GM12878 (cell line): ENCODE data around the gene TTI1. TPM values are rescaled to one million over a fixed set of nuclear protein-coding genes. Genes with fewer than 3 reads are reported as not detected.

Source experiments
- ATAC-seq: fragments of 200-7000 bp; cut with Tn5 transposase; 3 replicates; pipeline ENCODE4 v1.9.1; 2020; ENCODE audit warnings: mild to moderate bottlenecking, moderate library complexity
- BruUV-seq: library from RNA; stranded (reverse); fragments of 400-500 nt; replicated peaks from 2 replicates; lab custom pipeline; 2021; lab: Mats Ljungman, UMichigan
- CTCF ChIA-PET: fragments of 300-600 bp; sonication (Branson Sonifier 250); formaldehyde crosslinking; extraction: SDS; loops from one replicate; lab custom pipeline; 2021; ENCODE audit warnings: inconsistent platforms; lab: Yijun Ruan, JAX
- POLR2A ChIA-PET: fragments of 350-600 bp; formaldehyde crosslinking; extraction: SDS; loops from one replicate; lab custom pipeline; 2021; ENCODE audit warnings: inconsistent platforms; lab: Charles Lee
- RAD21 ChIA-PET: fragments of 300-600 bp; sonication (Branson Sonifier 250); formaldehyde crosslinking; loops from one replicate; lab custom pipeline; 2023; ENCODE audit warnings: antibody characterized with exemption; ENCODE audit not compliant: unreplicated experiment; lab: Charles Lee
- SMC1A ChIA-PET: fragments of 300-600 bp; sonication (Branson Sonifier 250); formaldehyde crosslinking; loops from one replicate; lab custom pipeline; 2023; ENCODE audit not compliant: unreplicated experiment, uncharacterized antibody; lab: Charles Lee
- DNase-seq: peaks from one replicate; pipeline ENCODE4 v3.0.0-alpha.2; 2011; ENCODE audit warnings: low read depth, low spot score
- FAIRE-seq: peaks from 3 replicates; lab custom pipeline; 2011; peaks lifted over from hg19 to GRCh38; lab: Jason Lieb, UNC
- H2AFZ ChIP-seq: 2 replicates; pipeline ENCODE4 v1.6.0; 2011; ENCODE audit warnings: low read depth, low read length, control low read depth; ENCODE audit not compliant: control insufficient read depth
- H3K27ac ChIP-seq: 2 replicates; pipeline ENCODE4 v1.5.1; 2011; ENCODE audit warnings: control low read depth; ENCODE audit not compliant: control insufficient read depth, insufficient read depth
- H3K27me3 ChIP-seq, 2 experiments: replicated peaks in 1 of 2; 2 replicates each; pipeline versions ENCODE4 v1.6.0 to v1.6.1; 2011; ENCODE audit warnings: low read length in 1 of 2; ENCODE audit not compliant: control insufficient read depth in 2 of 2, insufficient read depth in 2 of 2
- H3K36me3 ChIP-seq, 2 experiments: 2 replicates each; pipeline ENCODE4 v1.5.1; 2011; ENCODE audit warnings: low read length in 1 of 2; ENCODE audit not compliant: control insufficient read depth in 2 of 2, insufficient read depth in 2 of 2
- H3K4me1 ChIP-seq: 2 replicates; pipeline ENCODE4 v1.6.1; 2011; ENCODE audit warnings: mild to moderate bottlenecking, low read length, moderate library complexity, mixed read lengths; ENCODE audit not compliant: control insufficient read depth, insufficient read depth
- H3K4me2 ChIP-seq: 2 replicates; pipeline ENCODE4 v1.6.0; 2011; ENCODE audit warnings: control low read depth; ENCODE audit not compliant: control insufficient read depth, insufficient read depth
- H3K4me3 ChIP-seq: fragments of 200-600 bp; sonication (generic); 2 replicates; pipeline ENCODE4 v1.5.1; 2016
- H3K79me2 ChIP-seq: 2 replicates; pipeline ENCODE4 v1.6.0; 2011; ENCODE audit warnings: low read length; ENCODE audit not compliant: control insufficient read depth, insufficient read depth
- H3K9ac ChIP-seq: 2 replicates; pipeline ENCODE4 v1.8.0; 2011; ENCODE audit warnings: low read length, control low read depth, mixed read lengths; ENCODE audit not compliant: control insufficient read depth, insufficient read depth
- H3K9me3 ChIP-seq: replicated peaks from 3 replicates; pipeline ENCODE4 v1.5.1; 2011; ENCODE audit warnings: mild to moderate bottlenecking, low read length; ENCODE audit not compliant: control insufficient read depth, insufficient read depth
- H4K20me1 ChIP-seq: 2 replicates; pipeline ENCODE4 v1.6.0; 2011; ENCODE audit not compliant: control insufficient read depth, insufficient read depth
- CREM ChIP-seq: IDR thresholded peaks from 2 replicates; pipeline ENCODE4 v1.6.1; 2014; ENCODE audit warnings: antibody characterized with exemption, low read depth
- EED ChIP-seq: sonication (generic); IDR thresholded peaks from 2 replicates; pipeline ENCODE4 v1.6.1; 2016; ENCODE audit warnings: antibody characterized with exemption, low read depth
- JUND ChIP-seq: IDR thresholded peaks from 2 replicates; pipeline ENCODE4 v1.6.1; 2012; ENCODE audit warnings: low read depth, mild to moderate bottlenecking, low read length, improper control_type of control experiment, moderate library complexity
- PAX8 ChIP-seq: fragments of 450-650 bp; IDR thresholded peaks from 2 replicates; pipeline ENCODE4 v1.6.1; 2017; ENCODE audit warnings: mild to moderate bottlenecking, moderate library complexity
- RB1 ChIP-seq: fragments of 450-650 bp; formaldehyde crosslinking; IDR thresholded peaks from 2 replicates; pipeline ENCODE4 v1.6.1; 2017; ENCODE audit warnings: mild to moderate bottlenecking, borderline replicate concordance
- RBBP5 ChIP-seq: fragments of 200-600 bp; sonication (generic); conservative IDR thresholded peaks from 2 replicates; pipeline ENCODE4 v1.6.1; 2016
- SP1 ChIP-seq: IDR thresholded peaks from one replicate; pipeline ENCODE4 v1.6.1; 2011; ENCODE audit warnings: low read depth, low read length
- TCF7 ChIP-seq: IDR thresholded peaks from 2 replicates; pipeline ENCODE4 v1.6.1; 2014; ENCODE audit warnings: antibody characterized with exemption, borderline replicate concordance
- ZNF207 ChIP-seq: fragments of 450-650 bp; IDR thresholded peaks from 2 replicates; pipeline ENCODE4 v1.6.1; 2014; ENCODE audit warnings: antibody characterized with exemption, mild to moderate bottlenecking, borderline replicate concordance
- ZZZ3 ChIP-seq: IDR thresholded peaks from 2 replicates; pipeline ENCODE4 v1.6.1; 2011; ENCODE audit warnings: low read depth; ENCODE audit not compliant: control insufficient read depth, insufficient read length
- in situ Hi-C: fragments of 300-500 bp; cut with MboI; formaldehyde crosslinking; loops from 9 replicates; pipeline ENCODE4 v1.14.3; 2018; ENCODE audit warnings: mixed read lengths
- intact Hi-C: fragments of 100-400 bp; cut with micrococcal nuclease; formaldehyde crosslinking; loops from one replicate; pipeline ENCODE4 v1.14.2; 2022; ENCODE audit not compliant: unreplicated experiment
- polyA plus RNA-seq, 11 experiments: library from polyadenylated mRNA; depleted of rRNA in 4 of 11; unstranded in 6 of 11; stranded (reverse) in 5 of 11; fragments of >200 nt; fragmentation: Nextera tagmentation in 4 of 11; fragmentation: Illumina TruSeq in 1 of 11; extraction: Ambion mirVana in 4 of 11; extraction: Trizol in 1 of 11; gene quantifications; 1 replicate in 1 of 11; 2 replicates in 10 of 11; pipeline versions ENCODE4 v1.2.1 to v1.2.3, GENCODE V29; 2011 to 2016; ENCODE audit warnings: inconsistent platforms in 2 of 11, missing spikeins in 2 of 11, low read depth in 1 of 11
- total RNA-seq, 4 experiments: library from RNA; depleted of rRNA in 3 of 4; stranded (reverse); fragments of >200 nt in 3 of 4; fragmentation: Illumina TruSeq in 1 of 4; extraction: Trizol in 1 of 4; gene quantifications; 2 replicates each; pipeline versions ENCODE4 v1.2.1 to v1.2.3, GENCODE V29; 2013 to 2021
- TF ChIP-seq, protein P1 (sequence below): IDR thresholded peaks from 2 replicates; pipeline ENCODE4 v1.6.1; 2012; ENCODE audit warnings: low read depth, low read length, improper control_type of control experiment
- TF ChIP-seq, protein P2 (sequence below): fragments of 450-650 bp; formaldehyde crosslinking; IDR thresholded peaks from 2 replicates; pipeline ENCODE4 v1.4.0; 2020; ENCODE audit warnings: mild to moderate bottlenecking, moderate library complexity

TTI1 gene
- total and polyA plus RNA-seq, 10 of the 15 experiments (the other 5 are each of a cell fraction or from before 2014, with no cell fraction given): 5.3 to 44.6 (median 24.9) TPM

GRCh38 chr20:37970856-37971245, 62.4 kb downstream of the TTI1 start:
- no peaks in the 10 kb centered on the region for H3K27me3 ChIP-seq
- FAIRE-seq: no peak
- no peak overlapping the region for H3K27ac ChIP-seq
- no peak overlapping the region for H3K4me3 ChIP-seq
- intact Hi-C loops: no loop called here
- H2AFZ ChIP-seq: no peak overlapping the region
- ATAC-seq: no peak
- TF ChIP-seq ZNF207 (no peak), RB1 (no peak), EED (no peak), JUND (no peak), SP1 (no peak), ZZZ3 (no peak), PAX8 (no peak), RBBP5 (no peak), CREM (no peak), TCF7 (no peak)
- TF ChIP-seq, protein P1, sequence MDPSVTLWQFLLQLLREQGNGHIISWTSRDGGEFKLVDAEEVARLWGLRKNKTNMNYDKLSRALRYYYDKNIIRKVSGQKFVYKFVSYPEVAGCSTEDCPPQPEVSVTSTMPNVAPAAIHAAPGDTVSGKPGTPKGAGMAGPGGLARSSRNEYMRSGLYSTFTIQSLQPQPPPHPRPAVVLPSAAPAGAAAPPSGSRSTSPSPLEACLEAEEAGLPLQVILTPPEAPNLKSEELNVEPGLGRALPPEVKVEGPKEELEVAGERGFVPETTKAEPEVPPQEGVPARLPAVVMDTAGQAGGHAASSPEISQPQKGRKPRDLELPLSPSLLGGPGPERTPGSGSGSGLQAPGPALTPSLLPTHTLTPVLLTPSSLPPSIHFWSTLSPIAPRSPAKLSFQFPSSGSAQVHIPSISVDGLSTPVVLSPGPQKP: no peak
- TF ChIP-seq, protein P2, sequence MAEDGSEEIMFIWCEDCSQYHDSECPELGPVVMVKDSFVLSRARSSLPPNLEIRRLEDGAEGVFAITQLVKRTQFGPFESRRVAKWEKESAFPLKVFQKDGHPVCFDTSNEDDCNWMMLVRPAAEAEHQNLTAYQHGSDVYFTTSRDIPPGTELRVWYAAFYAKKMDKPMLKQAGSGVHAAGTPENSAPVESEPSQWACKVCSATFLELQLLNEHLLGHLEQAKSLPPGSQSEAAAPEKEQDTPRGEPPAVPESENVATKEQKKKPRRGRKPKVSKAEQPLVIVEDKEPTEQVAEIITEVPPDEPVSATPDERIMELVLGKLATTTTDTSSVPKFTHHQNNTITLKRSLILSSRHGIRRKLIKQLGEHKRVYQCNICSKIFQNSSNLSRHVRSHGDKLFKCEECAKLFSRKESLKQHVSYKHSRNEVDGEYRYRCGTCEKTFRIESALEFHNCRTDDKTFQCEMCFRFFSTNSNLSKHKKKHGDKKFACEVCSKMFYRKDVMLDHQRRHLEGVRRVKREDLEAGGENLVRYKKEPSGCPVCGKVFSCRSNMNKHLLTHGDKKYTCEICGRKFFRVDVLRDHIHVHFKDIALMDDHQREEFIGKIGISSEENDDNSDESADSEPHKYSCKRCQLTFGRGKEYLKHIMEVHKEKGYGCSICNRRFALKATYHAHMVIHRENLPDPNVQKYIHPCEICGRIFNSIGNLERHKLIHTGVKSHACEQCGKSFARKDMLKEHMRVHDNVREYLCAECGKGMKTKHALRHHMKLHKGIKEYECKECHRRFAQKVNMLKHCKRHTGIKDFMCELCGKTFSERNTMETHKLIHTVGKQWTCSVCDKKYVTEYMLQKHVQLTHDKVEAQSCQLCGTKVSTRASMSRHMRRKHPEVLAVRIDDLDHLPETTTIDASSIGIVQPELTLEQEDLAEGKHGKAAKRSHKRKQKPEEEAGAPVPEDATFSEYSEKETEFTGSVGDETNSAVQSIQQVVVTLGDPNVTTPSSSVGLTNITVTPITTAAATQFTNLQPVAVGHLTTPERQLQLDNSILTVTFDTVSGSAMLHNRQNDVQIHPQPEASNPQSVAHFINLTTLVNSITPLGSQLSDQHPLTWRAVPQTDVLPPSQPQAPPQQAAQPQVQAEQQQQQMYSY (CRISPR knock-in tag): no peak
- H3K4me2 ChIP-seq: no peak overlapping the region
- no peaks in the 10 kb centered on the region for H4K20me1 ChIP-seq
- no peaks in the 10 kb centered on the region; the same call in 2 of the 3 replicates for H3K9me3 ChIP-seq
- SMC1A ChIA-PET: interaction anchor here (1.2 kb wide), 1 partner anchor 21 kb away, joined by 4 read pairs; no protein-coding TSS in a partner anchor
- no peaks in the 10 kb centered on the region; the same call in 1 of the 2 replicates for H3K4me1 ChIP-seq
- in situ Hi-C loops: no loop called here
- DNase-seq: no peak
- H3K36me3 ChIP-seq: no peaks in the 10 kb centered on the region
- CTCF ChIA-PET: no interaction called here
- RAD21 ChIA-PET: no interaction called here
- H3K9ac ChIP-seq: no peak overlapping the region
- H3K79me2 ChIP-seq: no peaks in the 10 kb centered on the region
- POLR2A ChIA-PET: no interaction called here
- BruUV-seq: no TSS peak
